HG03045 (cell line): ENCODE data around the gene RAB12.
"Not testable (repeated sequence)": the region's sequence is repeated elsewhere in the genome, so short reads cannot be mapped to it uniquely, and the experiment has no call there.

Source experiments
- ATAC-seq: cut with Tn5 transposase; IDR thresholded peaks from one replicate; pipeline ENCODE4 v1.9.1; 2021; ENCODE audit warnings: mild to moderate bottlenecking, moderate library complexity; ENCODE audit not compliant: unreplicated experiment

The RAB12 gene

GRCh38 chr18:8643326-8643878 is 34.2 kb downstream of the RAB12 start:
- no peak for ATAC-seq

GRCh38 chr18:8647359-8647758 is 38.1 kb downstream of the RAB12 start:
- not testable (repeated sequence) for ATAC-seq

- not testable (repeated sequence) for ATAC-seq
These were observed 42.4 kb downstream of the RAB12 start for GRCh38 chr18:8651478-8652261.

- no peak for ATAC-seq
These were observed 45.5 kb downstream of the RAB12 start for GRCh38 chr18:8654503-8655451.

- ATAC-seq: no peak
These were observed 47.0 kb downstream of the RAB12 start for GRCh38 chr18:8656232-8656631.

- ATAC-seq: no peak
These were observed 48.0 kb downstream of the RAB12 start for GRCh38 chr18:8657050-8657820.

- ATAC-seq: no peak
These were observed 48.7 kb downstream of the RAB12 start for GRCh38 chr18:8657873-8658470.

GRCh38 chr18:8658858-8659485 is 49.7 kb downstream of the RAB12 start:
- no peak for ATAC-seq

- ATAC-seq: no peak
These were observed 50.5 kb downstream of the RAB12 start for GRCh38 chr18:8659609-8660242.

- no peak for ATAC-seq
These were observed 51.1 kb downstream of the RAB12 start for GRCh38 chr18:8660316-8660715.

GRCh38 chr18:8661754-8662559 is 52.7 kb downstream of the RAB12 start:
- ATAC-seq: no peak

GRCh38 chr18:8662560-8663255 is 53.5 kb downstream of the RAB12 start:
- no peak for ATAC-seq

- no peak for ATAC-seq
These were observed 58.6 kb downstream of the RAB12 start for GRCh38 chr18:8667846-8668245.

- no peak for ATAC-seq
These were observed 59.1 kb downstream of the RAB12 start for GRCh38 chr18:8668381-8668780.

- no peak for ATAC-seq
These were observed 60.3 kb downstream of the RAB12 start for GRCh38 chr18:8669571-8669970.

- ATAC-seq: peak; percentile 88
These were observed 64.3 kb downstream of the RAB12 start for GRCh38 chr18:8673256-8674209.

GRCh38 chr18:8675057-8675456 is 65.8 kb downstream of the RAB12 start:
- ATAC-seq: no peak
